Endothelial cell of umbilical vein (primary cell): ENCODE measurements around the gene RNGTT. TPM values are rescaled to one million over a fixed set of nuclear protein-coding genes. Genes with fewer than 3 reads are reported as not detected.

ENCODE experiments used
- BruUV-seq: library from RNA; stranded (reverse); fragments of 400-500 nt; replicated peaks from 2 replicates; lab custom pipeline; 2021; lab: Mats Ljungman, UMichigan
- CTCF ChIA-PET: fragments of 300-600, 350-600 bp; sonication (Branson Sonifier 250); formaldehyde crosslinking; loops from one replicate; lab custom pipeline; 2021; ENCODE audit warnings: antibody characterized with exemption, inconsistent platforms; lab: Charles Lee
- POLR2A ChIA-PET: fragments of 300-600, 350-600 bp; sonication (Branson Sonifier 250); formaldehyde crosslinking; loops from one replicate; lab custom pipeline; 2021; ENCODE audit warnings: antibody characterized with exemption, inconsistent platforms; lab: Charles Lee
- DNase-seq: peaks from one replicate; pipeline ENCODE4 v3.0.0-alpha.2; 2011; ENCODE audit warnings: low read depth, low spot score
- FAIRE-seq: peaks from 2 replicates; lab custom pipeline; 2011; peaks lifted over from hg19 to GRCh38; lab: Jason Lieb, UNC
- H2AFZ ChIP-seq: 2 replicates; pipeline ENCODE4 v1.6.0; 2012; ENCODE audit warnings: low read depth, low read length, control low read depth, inconsistent platforms
- H3K27ac ChIP-seq: 2 replicates; pipeline ENCODE4 v1.5.1; 2011; ENCODE audit warnings: low read depth, mild to moderate bottlenecking, control low read depth, low read length, moderate library complexity; ENCODE audit not compliant: insufficient read depth
- H3K27me3 ChIP-seq, 2 experiments: 2 replicates each; pipeline versions ENCODE4 v1.6.0 to v1.6.1; 2011; ENCODE audit warnings: low read length in 2 of 2, mixed read lengths in 1 of 2; ENCODE audit not compliant: control insufficient read depth in 2 of 2, insufficient read depth in 2 of 2
- H3K36me3 ChIP-seq, 2 experiments: 2 replicates in 1 of 2; 3 replicates in 1 of 2; pipeline ENCODE4 v1.5.1; 2011; ENCODE audit warnings: low read length in 2 of 2, mild to moderate bottlenecking in 1 of 2, moderate library complexity in 1 of 2; ENCODE audit not compliant: control insufficient read depth in 2 of 2, insufficient read depth in 2 of 2; ENCODE audit errors: extremely low read depth in 1 of 2
- H3K4me1 ChIP-seq: 3 replicates; pipeline ENCODE4 v1.5.1; 2011; ENCODE audit warnings: mild to moderate bottlenecking, low read length; ENCODE audit not compliant: control insufficient read depth, insufficient read depth; ENCODE audit errors: extremely low read depth
- H3K4me2 ChIP-seq: 2 replicates; pipeline ENCODE4 v1.6.1; 2011; ENCODE audit warnings: low read length, control low read depth, mixed read lengths; ENCODE audit not compliant: insufficient read depth
- H3K4me3 ChIP-seq, 3 experiments: fragments of 200-600 bp in 1 of 3; sonication (generic), shearing (Covaris generic) in 1 of 3; replicated peaks in 1 of 3; 2 replicates each; pipeline ENCODE4 v1.5.1; 2011 to 2016; ENCODE audit warnings: control low read depth in 3 of 3, low read length in 3 of 3, mild to moderate bottlenecking in 2 of 3, inconsistent platforms in 1 of 3, low read depth in 1 of 3, moderate library complexity in 1 of 3; ENCODE audit not compliant: insufficient read depth in 1 of 3
- H3K79me2 ChIP-seq: 2 replicates; pipeline ENCODE4 v1.6.0; 2012; ENCODE audit warnings: low read length, inconsistent platforms; ENCODE audit not compliant: control insufficient read depth, insufficient read depth
- H3K9ac ChIP-seq: replicated peaks from 2 replicates; pipeline ENCODE3; 2011; ENCODE audit warnings: low read length, control low read depth; ENCODE audit not compliant: insufficient read depth; ENCODE audit errors: extremely low read depth
- H3K9me1 ChIP-seq: replicated peaks from 3 replicates; pipeline ENCODE4 v1.6.0; 2011; ENCODE audit warnings: mild to moderate bottlenecking, low read length; ENCODE audit not compliant: control insufficient read depth, insufficient read depth; ENCODE audit errors: extremely low read depth
- H3K9me3 ChIP-seq: replicated peaks from 2 replicates; pipeline ENCODE4 v1.5.1; 2012; ENCODE audit warnings: low read length, inconsistent platforms; ENCODE audit not compliant: control insufficient read depth, insufficient read depth
- H4K20me1 ChIP-seq: replicated peaks from 2 replicates; pipeline ENCODE3; 2011; ENCODE audit warnings: mild to moderate bottlenecking, low read length; ENCODE audit not compliant: control insufficient read depth, insufficient read depth; ENCODE audit errors: extremely low read depth
- CTCF ChIP-seq, 2 donors: IDR thresholded peaks; 1 replicate in 1 of 2; 2 replicates in 1 of 2; pipeline ENCODE4 v1.5.1; 2011; ENCODE audit warnings: low read length in 2 of 2, mild to moderate bottlenecking in 2 of 2, moderate library complexity in 2 of 2, control low read depth in 1 of 2, inconsistent platforms in 1 of 2, low read depth in 1 of 2; ENCODE audit not compliant: insufficient read depth in 1 of 2; ENCODE audit errors: extremely low read depth in 1 of 2
- FOS ChIP-seq: IDR thresholded peaks from 2 replicates; pipeline ENCODE4 v1.6.1; 2011; ENCODE audit warnings: mild to moderate bottlenecking, low read length, moderate library complexity, borderline replicate concordance; ENCODE audit not compliant: insufficient read depth
- GATA2 ChIP-seq: IDR thresholded peaks from 2 replicates; pipeline ENCODE4 v1.7.0; 2011; ENCODE audit warnings: low read depth, mild to moderate bottlenecking, moderate library complexity, mixed read lengths, low read length; ENCODE audit not compliant: insufficient read length, insufficient read depth
- JUN ChIP-seq: IDR thresholded peaks from 2 replicates; pipeline ENCODE4 v1.6.1; 2011; ENCODE audit warnings: borderline replicate concordance, low read depth; ENCODE audit not compliant: insufficient read length, insufficient read depth
- MYC ChIP-seq: IDR thresholded peaks from one replicate; pipeline ENCODE4 v1.6.1; 2011; ENCODE audit warnings: mild to moderate bottlenecking, low read depth, low read length
- POLR2A ChIP-seq: IDR thresholded peaks from 2 replicates; pipeline ENCODE4 v1.6.1; 2012; ENCODE audit warnings: low read depth, mild to moderate bottlenecking, control low read depth, low read length
- POLR2AphosphoS5 ChIP-seq: IDR thresholded peaks from 2 replicates; pipeline ENCODE4 v1.6.1; 2012; ENCODE audit warnings: low read depth, mild to moderate bottlenecking, control low read depth, low read length, moderate library complexity; ENCODE audit not compliant: insufficient read depth
- dilution Hi-C: fragments of 300-500 bp; cut with MboI; formaldehyde crosslinking; loops from one replicate; pipeline ENCODE4 v1.15.0; 2019; ENCODE audit warnings: low sequenced_read_pairs; ENCODE audit not compliant: extremely low pct_ligation_motif_present
- intact Hi-C: fragments of 100-400 bp; cut with micrococcal nuclease; formaldehyde crosslinking; loops from one replicate; pipeline ENCODE4 v1.10.0; 2022
- polyA plus RNA-seq, 4 experiments: library from polyadenylated mRNA; depleted of rRNA in 3 of 4; stranded (reverse) in 3 of 4; unstranded in 1 of 4; fragments of >200 nt; gene quantifications; 2 replicates each; pipeline versions ENCODE4 v1.2.1 to v1.2.3, GENCODE V29; 2011 to 2012; ENCODE audit warnings: missing spikeins in 1 of 4
- total RNA-seq: library from RNA; stranded (reverse); gene quantifications from 2 replicates; pipeline ENCODE4 v1.2.3, GENCODE V29; 2021

The RNGTT gene
- total and polyA plus RNA-seq, 2 donors (not counting 3 experiments of a cell fraction or from before 2014, with no cell fraction given), result 2.1 to 13.1 TPM

- H3K9me3 ChIP-seq, result no peaks in the 10 kb centered on the region
- no peak overlapping the region for H3K4me3 ChIP-seq
- ChIA-PET CTCF (interaction anchor here (0.9 to 1.0 kb wide), 2 partner anchors 34 to 35 kb away, joined by 3 to 5 read pairs; no protein-coding TSS in a partner anchor), POLR2A (no interaction called here)
- TF ChIP-seq POLR2A, result no peak
- TF ChIP-seq JUN, result no peak
- peak; percentile 69 for TF ChIP-seq GATA2
- TF ChIP-seq FOS, result peak; percentile 38
- no peak for TF ChIP-seq CTCF (IDR thresholded peaks at IDR 0.05; ENCODE audit: extremely low read depth in 1 of 2, insufficient read depth in 1 of 2, low read depth in 1 of 2, low read length in 2 of 2)
- peaks cover 19% of the 10 kb centered on the region for H3K4me1 ChIP-seq
- peak; percentile 33 for FAIRE-seq
- H3K27ac ChIP-seq, result no peak overlapping the region
- DNase-seq, result no peak
- H4K20me1 ChIP-seq, result no peaks in the 10 kb centered on the region
- no peaks in the 10 kb centered on the region for H3K36me3 ChIP-seq
- no peaks in the 10 kb centered on the region for H3K79me2 ChIP-seq
- dilution Hi-C loops, result no loop called here
- H3K27me3 ChIP-seq, result no peaks in the 10 kb centered on the region
- intact Hi-C loops, result no loop called here
- no peaks in the 10 kb centered on the region for H3K9me1 ChIP-seq
- H3K9ac ChIP-seq, result no peak overlapping the region
- BruUV-seq, result no TSS peak
- no peak overlapping the region for H2AFZ ChIP-seq
- H3K4me2 ChIP-seq, result no peak overlapping the region
These were observed 148.5 kb downstream of the RNGTT start for GRCh38 chr6:88814909-88815308.

GRCh38 chr6:88813045-88813444 is 150.4 kb downstream of the RNGTT start:
- TF ChIP-seq JUN, result no peak
- TF ChIP-seq FOS, result no peak
- no peak for TF ChIP-seq POLR2AphosphoS5
- no peak for TF ChIP-seq POLR2A
- no peak for TF ChIP-seq GATA2
- no peak for TF ChIP-seq MYC
- CTCF ChIA-PET, result no interaction called here
- intact Hi-C loops (no loop called here), dilution Hi-C loops (no loop called here)
- no peak overlapping the region for H3K4me2 ChIP-seq
- H3K9ac ChIP-seq, result no peak overlapping the region
- DNase-seq, result no peak
- no peak for FAIRE-seq
- no peaks in the 10 kb centered on the region for H3K27me3 ChIP-seq
- BruUV-seq, result no TSS peak
- H3K79me2 ChIP-seq, result no peaks in the 10 kb centered on the region
- POLR2A ChIA-PET, result interaction anchor here (0.6 kb wide), 1 partner anchor 70 kb away, joined by 8 read pairs; no protein-coding TSS in a partner anchor
- H3K27ac ChIP-seq, result no peak overlapping the region
- H2AFZ ChIP-seq, result no peak overlapping the region
- no peaks in the 10 kb centered on the region for H3K9me1 ChIP-seq
- H3K4me3 ChIP-seq, result no peak overlapping the region
- peaks cover 19% of the 10 kb centered on the region for H3K4me1 ChIP-seq
- H4K20me1 ChIP-seq, result no peaks in the 10 kb centered on the region
- no peaks in the 10 kb centered on the region for H3K9me3 ChIP-seq
- H3K36me3 ChIP-seq, result no peaks in the 10 kb centered on the region
